Fibroblast of lung (primary cell): ENCODE measurements around the gene ZKSCAN4. TPM values are rescaled to one million over a fixed set of nuclear protein-coding genes. Genes with fewer than 3 reads are reported as not detected.

Experiments used
- DNase-seq, 2 donors: peaks; one replicate each; pipeline versions ENCODE4 v3.0.0 to v3.0.0-alpha.2; 2010; ENCODE audit warnings: low read depth in 2 of 2
- H2AFZ ChIP-seq: 2 replicates; pipeline ENCODE4 v1.5.1; 2012; ENCODE audit warnings: low read length, control low read depth, inconsistent platforms
- H3K27ac ChIP-seq: 2 replicates; pipeline ENCODE4 v1.5.1; 2011; ENCODE audit warnings: low read length, control low read depth; ENCODE audit not compliant: insufficient read depth
- H3K27me3 ChIP-seq: 2 replicates; pipeline ENCODE4 v1.5.1; 2011; ENCODE audit warnings: mild to moderate bottlenecking, low read length; ENCODE audit not compliant: control insufficient read depth, insufficient read depth
- H3K36me3 ChIP-seq: 2 replicates; pipeline ENCODE4 v1.5.1; 2011; ENCODE audit warnings: low read length; ENCODE audit not compliant: control insufficient read depth, insufficient read depth
- H3K4me1 ChIP-seq: 2 replicates; pipeline ENCODE4 v1.5.1; 2011; ENCODE audit warnings: low read length; ENCODE audit not compliant: control insufficient read depth, insufficient read depth; ENCODE audit errors: extremely low read depth
- H3K4me2 ChIP-seq: 2 replicates; pipeline ENCODE4 v1.5.1; 2011; ENCODE audit warnings: low read length, control low read depth; ENCODE audit not compliant: insufficient read depth; ENCODE audit errors: extremely low read depth
- H3K4me3 ChIP-seq, 4 experiments: fragments of 200-600 bp in 1 of 4; sonication (generic) in 1 of 4; replicated peaks in 1 of 4; 2 replicates each; pipeline ENCODE4 v1.5.1; 2011 to 2016; ENCODE audit warnings: low read length in 4 of 4, low read depth in 3 of 4, mild to moderate bottlenecking in 3 of 4, control low read depth in 2 of 4, inconsistent platforms in 1 of 4, mixed read lengths in 1 of 4; ENCODE audit not compliant: insufficient read depth in 1 of 4; ENCODE audit errors: control extremely low read depth in 1 of 4
- H3K79me2 ChIP-seq: 2 replicates; pipeline ENCODE4 v1.5.1; 2012; ENCODE audit warnings: mild to moderate bottlenecking, low read length, inconsistent platforms; ENCODE audit not compliant: control insufficient read depth, insufficient read depth
- H3K9ac ChIP-seq: 2 replicates; pipeline ENCODE4 v1.5.1; 2011; ENCODE audit warnings: mild to moderate bottlenecking, low read length, control low read depth; ENCODE audit not compliant: insufficient read depth
- H3K9me3 ChIP-seq: 2 replicates; pipeline ENCODE4 v1.5.1; 2012; ENCODE audit warnings: low read depth, low read length; ENCODE audit not compliant: control insufficient read depth, insufficient read depth
- H4K20me1 ChIP-seq: 2 replicates; pipeline ENCODE4 v1.5.1; 2011; ENCODE audit warnings: low read length; ENCODE audit not compliant: control insufficient read depth, insufficient read depth; ENCODE audit errors: extremely low read depth
- EZH2 ChIP-seq: IDR thresholded peaks from 2 replicates; pipeline ENCODE4 v1.5.1; 2012; ENCODE audit warnings: low read length, control low read depth, mild to moderate bottlenecking; ENCODE audit errors: missing control alignments
- polyA plus RNA-seq, 2 donors: library from polyadenylated mRNA; depleted of rRNA in 1 of 2; stranded (reverse) in 1 of 2; unstranded in 1 of 2; fragments of >200 nt; gene quantifications; 2 replicates each; pipeline ENCODE4 v1.2.1, GENCODE V29; 2011 to 2012; ENCODE audit warnings: missing spikeins in 1 of 2
- total RNA-seq: library from RNA; depleted of rRNA; stranded (reverse); fragments of >200 nt; gene quantifications from 2 replicates; pipeline ENCODE4 v1.2.1, GENCODE V29; 2014
- TF ChIP-seq, protein P1 (sequence below), 2 donors: IDR thresholded peaks in 1 of 2; conservative IDR thresholded peaks in 1 of 2; 1 replicate in 1 of 2; 2 replicates in 1 of 2; pipeline ENCODE4 v1.5.1; 2011 to 2012; ENCODE audit warnings: low read length in 2 of 2, control low read depth in 1 of 2, inconsistent platforms in 1 of 2, low read depth in 1 of 2, mild to moderate bottlenecking in 1 of 2

The ZKSCAN4 gene
- total and polyA plus RNA-seq, 2 donors (not counting 1 experiment from before 2014, with no cell fraction given) = 4.4 to 7.3 TPM

DNA sequence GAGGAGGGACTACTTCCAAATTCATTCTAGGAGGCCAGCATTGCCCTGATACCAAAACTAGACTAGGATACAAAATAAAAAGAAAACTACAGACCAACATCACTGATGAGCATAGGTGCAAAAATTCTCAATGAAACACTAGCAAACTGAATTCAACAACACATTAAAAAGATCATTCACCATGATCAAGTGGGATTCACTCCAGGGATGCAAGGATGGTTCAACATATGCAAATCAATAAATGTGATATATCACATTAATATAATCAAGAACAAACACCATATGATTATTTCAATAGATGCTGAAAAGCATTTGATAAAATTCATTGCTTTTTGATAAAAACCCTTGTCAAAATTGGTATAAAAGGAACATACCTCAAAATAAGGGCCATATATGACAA lies 39.5 kb upstream of the ZKSCAN4 start:
- H3K36me3 ChIP-seq = peaks cover 3% of the 10 kb centered on the region
- TF ChIP-seq, protein P1, sequence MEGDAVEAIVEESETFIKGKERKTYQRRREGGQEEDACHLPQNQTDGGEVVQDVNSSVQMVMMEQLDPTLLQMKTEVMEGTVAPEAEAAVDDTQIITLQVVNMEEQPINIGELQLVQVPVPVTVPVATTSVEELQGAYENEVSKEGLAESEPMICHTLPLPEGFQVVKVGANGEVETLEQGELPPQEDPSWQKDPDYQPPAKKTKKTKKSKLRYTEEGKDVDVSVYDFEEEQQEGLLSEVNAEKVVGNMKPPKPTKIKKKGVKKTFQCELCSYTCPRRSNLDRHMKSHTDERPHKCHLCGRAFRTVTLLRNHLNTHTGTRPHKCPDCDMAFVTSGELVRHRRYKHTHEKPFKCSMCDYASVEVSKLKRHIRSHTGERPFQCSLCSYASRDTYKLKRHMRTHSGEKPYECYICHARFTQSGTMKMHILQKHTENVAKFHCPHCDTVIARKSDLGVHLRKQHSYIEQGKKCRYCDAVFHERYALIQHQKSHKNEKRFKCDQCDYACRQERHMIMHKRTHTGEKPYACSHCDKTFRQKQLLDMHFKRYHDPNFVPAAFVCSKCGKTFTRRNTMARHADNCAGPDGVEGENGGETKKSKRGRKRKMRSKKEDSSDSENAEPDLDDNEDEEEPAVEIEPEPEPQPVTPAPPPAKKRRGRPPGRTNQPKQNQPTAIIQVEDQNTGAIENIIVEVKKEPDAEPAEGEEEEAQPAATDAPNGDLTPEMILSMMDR (conservative IDR thresholded peaks at IDR 0.05 in 1 of 2, IDR thresholded peaks at IDR 0.05 in 1 of 2; ENCODE audit: low read depth in 1 of 2, low read length in 2 of 2) = no peak
- no peak for TF ChIP-seq EZH2
- no peaks in the 10 kb centered on the region for H3K79me2 ChIP-seq
- H3K4me3 ChIP-seq = no peak overlapping the region
- H3K27ac ChIP-seq = no peak overlapping the region
- DNase-seq = no peak
- no peak overlapping the region for H2AFZ ChIP-seq
- no peaks in the 10 kb centered on the region for H4K20me1 ChIP-seq
- H3K4me1 ChIP-seq = no peaks in the 10 kb centered on the region
- no peak overlapping the region for H3K9ac ChIP-seq
- H3K27me3 ChIP-seq = no peaks in the 10 kb centered on the region
- H3K9me3 ChIP-seq = no peaks in the 10 kb centered on the region
- H3K4me2 ChIP-seq = no peak overlapping the region

DNA sequence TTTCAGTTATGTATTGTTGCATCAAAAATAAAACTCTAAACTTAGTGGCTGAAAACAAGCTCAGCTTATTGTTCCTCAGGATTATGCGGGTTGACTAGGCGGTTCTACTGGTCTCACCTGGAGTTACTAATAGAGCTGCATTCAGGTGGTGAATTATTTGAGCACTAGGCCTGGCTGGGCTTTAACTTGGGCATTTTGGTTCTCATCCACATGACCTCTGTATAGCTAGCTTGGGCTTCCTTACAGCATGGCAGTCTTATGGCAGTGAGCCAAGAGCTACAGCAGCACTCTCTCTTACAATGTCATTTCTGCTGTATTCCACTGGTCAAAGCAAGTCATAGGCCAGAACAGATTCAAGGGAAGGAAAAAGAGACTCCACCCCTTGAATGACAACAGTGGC lies 30.9 kb upstream of the ZKSCAN4 start:
- H3K9ac ChIP-seq = no peak overlapping the region
- no peak overlapping the region for H3K27ac ChIP-seq
- no peaks in the 10 kb centered on the region for H3K27me3 ChIP-seq
- peaks cover 7% of the 10 kb centered on the region for H3K79me2 ChIP-seq
- no peaks in the 10 kb centered on the region for H3K9me3 ChIP-seq
- TF ChIP-seq, protein P1 (conservative IDR thresholded peaks at IDR 0.05 in 1 of 2, IDR thresholded peaks at IDR 0.05 in 1 of 2; ENCODE audit: low read depth in 1 of 2, low read length in 2 of 2) = no peak
- no peak for TF ChIP-seq EZH2
- H2AFZ ChIP-seq = no peak overlapping the region
- DNase-seq = peak in 1 of 2 donors; percentile 19
- no peak overlapping the region for H3K4me3 ChIP-seq
- H4K20me1 ChIP-seq = no peaks in the 10 kb centered on the region
- no peaks in the 10 kb centered on the region for H3K4me1 ChIP-seq
- H3K4me2 ChIP-seq = no peak overlapping the region
- H3K36me3 ChIP-seq = peaks cover 4% of the 10 kb centered on the region

DNA sequence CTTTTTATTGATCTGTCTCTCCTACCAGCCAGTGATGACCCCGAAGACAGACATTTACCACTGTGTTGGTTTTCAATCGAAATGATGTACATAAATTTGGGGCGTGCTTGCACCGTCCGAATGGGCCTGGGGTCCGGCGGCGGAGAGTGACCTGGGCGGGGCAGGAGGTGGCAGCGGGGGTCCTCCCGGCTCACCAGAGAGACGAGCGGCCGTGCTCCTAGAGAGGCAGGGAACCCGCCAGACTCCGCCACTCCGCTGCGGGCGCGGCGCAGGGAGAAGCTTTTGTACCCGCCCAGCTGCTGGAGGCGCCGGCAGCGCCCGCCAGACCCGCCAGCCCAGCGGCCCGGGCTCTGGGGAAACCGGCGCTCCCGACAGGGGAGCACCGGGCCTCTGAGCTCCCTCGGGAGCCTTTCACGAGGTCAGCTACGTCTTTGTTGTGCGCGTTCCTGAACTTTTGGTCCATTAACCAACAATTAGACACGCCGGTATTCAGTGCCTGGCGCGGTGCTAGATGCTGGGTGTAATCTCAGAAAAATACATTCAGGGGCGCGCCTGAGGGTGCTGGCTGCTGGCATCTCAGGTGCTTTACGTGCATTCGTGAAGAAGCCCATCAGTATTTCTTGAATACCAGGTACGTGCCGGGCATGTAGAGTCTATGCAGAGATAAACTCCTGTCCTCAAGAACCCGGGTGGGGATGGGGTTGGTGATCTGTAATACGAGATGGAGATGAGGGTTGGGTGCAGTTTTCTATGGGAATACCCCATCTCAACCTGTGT lies 29.4 kb upstream of the ZKSCAN4 start, which contains the start of gene PGBD1:
Gene PGBD1, plus strand, starts transcription at position 285 of the 777 bp plus-strand sequence. CDS start 2,242 bp downstream, outside the sequence.
- Histone ChIP-seq H3K79me2 (peaks cover 7% of the 10 kb centered on the region), H3K27me3 (no peaks in the 10 kb centered on the region), H3K9me3 (no peaks in the 10 kb centered on the region), H3K4me3 (peak within 1 kb of the TSS; percentile 83 to 85 (median 83)), H3K9ac (peak within 1 kb of the TSS; percentile 65), H3K4me2 (peak within 1 kb of the TSS; percentile 78), H3K4me1 (no peaks in the 10 kb centered on the region), H2AFZ (peak within 1 kb of the TSS; percentile 92), H3K36me3 (peaks cover 5% of the 10 kb centered on the region), H3K27ac (peak within 1 kb of the TSS; percentile 58), H4K20me1 (no peaks in the 10 kb centered on the region)
- peak; percentile 78 to 79 for DNase-seq
- TF ChIP-seq, protein P1 (conservative IDR thresholded peaks at IDR 0.05 in 1 of 2, IDR thresholded peaks at IDR 0.05 in 1 of 2; ENCODE audit: low read depth in 1 of 2, low read length in 2 of 2) = no peak
- no peak for TF ChIP-seq EZH2
